Measurements from ENCODE around the gene TADA2A.

DNA sequence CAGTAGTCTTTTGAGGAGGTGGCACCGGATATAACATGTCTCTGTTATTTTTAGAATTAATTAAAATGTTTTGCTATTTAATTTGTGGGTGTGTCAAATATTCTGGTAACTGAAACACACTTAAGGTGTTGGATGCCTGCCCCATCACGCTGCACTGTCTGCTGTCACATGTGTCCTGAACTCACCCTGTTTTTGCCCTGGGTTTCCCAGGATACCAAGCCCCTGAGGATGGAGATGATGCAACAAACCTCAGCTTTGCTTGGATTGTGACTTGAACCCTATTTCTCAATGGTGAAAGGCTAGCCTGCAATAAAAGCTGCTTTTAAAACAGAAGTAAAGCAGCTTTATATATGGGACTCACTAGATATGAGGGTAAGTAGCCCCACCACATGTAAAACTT is 71.5 kb downstream of the TADA2A start:
- TF ChIP-seq, protein P1, sequence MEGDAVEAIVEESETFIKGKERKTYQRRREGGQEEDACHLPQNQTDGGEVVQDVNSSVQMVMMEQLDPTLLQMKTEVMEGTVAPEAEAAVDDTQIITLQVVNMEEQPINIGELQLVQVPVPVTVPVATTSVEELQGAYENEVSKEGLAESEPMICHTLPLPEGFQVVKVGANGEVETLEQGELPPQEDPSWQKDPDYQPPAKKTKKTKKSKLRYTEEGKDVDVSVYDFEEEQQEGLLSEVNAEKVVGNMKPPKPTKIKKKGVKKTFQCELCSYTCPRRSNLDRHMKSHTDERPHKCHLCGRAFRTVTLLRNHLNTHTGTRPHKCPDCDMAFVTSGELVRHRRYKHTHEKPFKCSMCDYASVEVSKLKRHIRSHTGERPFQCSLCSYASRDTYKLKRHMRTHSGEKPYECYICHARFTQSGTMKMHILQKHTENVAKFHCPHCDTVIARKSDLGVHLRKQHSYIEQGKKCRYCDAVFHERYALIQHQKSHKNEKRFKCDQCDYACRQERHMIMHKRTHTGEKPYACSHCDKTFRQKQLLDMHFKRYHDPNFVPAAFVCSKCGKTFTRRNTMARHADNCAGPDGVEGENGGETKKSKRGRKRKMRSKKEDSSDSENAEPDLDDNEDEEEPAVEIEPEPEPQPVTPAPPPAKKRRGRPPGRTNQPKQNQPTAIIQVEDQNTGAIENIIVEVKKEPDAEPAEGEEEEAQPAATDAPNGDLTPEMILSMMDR (IDR thresholded peaks at IDR 0.05 in 2 of 3, conservative IDR thresholded peaks at IDR 0.05 in 1 of 3; ENCODE audit: borderline replicate concordance in 1 of 3, insufficient read depth in 1 of 3, low read depth in 2 of 3, low read length in 2 of 3), result no peak
- TF ChIP-seq, protein P2, sequence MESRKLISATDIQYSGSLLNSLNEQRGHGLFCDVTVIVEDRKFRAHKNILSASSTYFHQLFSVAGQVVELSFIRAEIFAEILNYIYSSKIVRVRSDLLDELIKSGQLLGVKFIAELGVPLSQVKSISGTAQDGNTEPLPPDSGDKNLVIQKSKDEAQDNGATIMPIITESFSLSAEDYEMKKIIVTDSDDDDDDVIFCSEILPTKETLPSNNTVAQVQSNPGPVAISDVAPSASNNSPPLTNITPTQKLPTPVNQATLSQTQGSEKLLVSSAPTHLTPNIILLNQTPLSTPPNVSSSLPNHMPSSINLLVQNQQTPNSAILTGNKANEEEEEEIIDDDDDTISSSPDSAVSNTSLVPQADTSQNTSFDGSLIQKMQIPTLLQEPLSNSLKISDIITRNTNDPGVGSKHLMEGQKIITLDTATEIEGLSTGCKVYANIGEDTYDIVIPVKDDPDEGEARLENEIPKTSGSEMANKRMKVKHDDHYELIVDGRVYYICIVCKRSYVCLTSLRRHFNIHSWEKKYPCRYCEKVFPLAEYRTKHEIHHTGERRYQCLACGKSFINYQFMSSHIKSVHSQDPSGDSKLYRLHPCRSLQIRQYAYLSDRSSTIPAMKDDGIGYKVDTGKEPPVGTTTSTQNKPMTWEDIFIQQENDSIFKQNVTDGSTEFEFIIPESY (IDR thresholded peaks at IDR 0.05; ENCODE audit: extremely low read depth, insufficient replicate concordance, low read length), result no peak
- TF ChIP-seq RAD21 (IDR thresholded peaks at IDR 0.05; ENCODE audit: low read depth), result no peak
